Ishikawa (cell line): ENCODE measurements around the gene MEGF11.

ENCODE experiments used
- CREB1 ChIP-seq: IDR thresholded peaks from 2 replicates; pipeline ENCODE4 v1.6.1; 2012; ENCODE audit warnings: low read depth
- EP300 ChIP-seq: IDR thresholded peaks from 2 replicates; pipeline ENCODE4 v1.6.1; 2012; ENCODE audit warnings: borderline replicate concordance
- REST ChIP-seq: IDR thresholded peaks from 2 replicates; pipeline ENCODE4 v1.6.1; 2012; ENCODE audit warnings: low read depth, mild to moderate bottlenecking
- TAF1 ChIP-seq: IDR thresholded peaks from 2 replicates; pipeline ENCODE4 v1.6.1; 2012; ENCODE audit warnings: low read depth, mild to moderate bottlenecking
- TEAD4 ChIP-seq: IDR thresholded peaks from 2 replicates; pipeline ENCODE4 v1.6.1; 2012
- USF1 ChIP-seq: IDR thresholded peaks from 2 replicates; pipeline ENCODE4 v1.6.1; 2012
- YY1 ChIP-seq: IDR thresholded peaks from 2 replicates; pipeline ENCODE4 v1.6.1; 2012; ENCODE audit warnings: low read depth
- ZBTB7A ChIP-seq: IDR thresholded peaks from 2 replicates; pipeline ENCODE4 v1.6.1; 2012; ENCODE audit warnings: low read depth

- TF ChIP-seq USF1 (no peak), TAF1 (no peak), CREB1 (no peak), EP300 (no peak), REST (no peak), YY1 (no peak), TEAD4 (no peak), ZBTB7A (no peak)
These were observed 334.6 kb downstream of the MEGF11 start for GRCh38 chr15:65918945-65919344.
